Loucy (cell line): Measurements from ENCODE around the gene NOL4L.

Source experiments
- H2AFZ ChIP-seq: fragments of 200-600 bp; sonication (generic); 2 replicates; pipeline ENCODE4 v1.6.0; 2016; ENCODE audit warnings: antibody characterized with exemption, mild to moderate bottlenecking, low read length, moderate library complexity
- H3F3A ChIP-seq: fragments of 200-600 bp; 2 replicates; pipeline ENCODE4 v1.6.0; 2016; ENCODE audit warnings: antibody characterized with exemption, low read depth, mild to moderate bottlenecking
- H3K27me3 ChIP-seq: fragments of 200-600 bp; sonication (generic); 2 replicates; pipeline ENCODE4 v1.6.1; 2014; ENCODE audit warnings: low read length, mild to moderate bottlenecking; ENCODE audit not compliant: insufficient read depth, poor library complexity, severe bottlenecking
- H3K36me3 ChIP-seq: fragments of 200-600 bp; sonication (generic); 2 replicates; pipeline ENCODE4 v1.6.1; 2016; ENCODE audit warnings: low read length; ENCODE audit not compliant: insufficient read depth
- H3K4me1 ChIP-seq: fragments of 200-600 bp; sonication (generic); 2 replicates; pipeline ENCODE4 v1.5.1; 2014; ENCODE audit warnings: low read length, mild to moderate bottlenecking; ENCODE audit not compliant: insufficient read depth, poor library complexity, severe bottlenecking
- H3K4me2 ChIP-seq: fragments of 200-600 bp; sonication (generic); 2 replicates; pipeline ENCODE4 v1.6.0; 2014; ENCODE audit warnings: antibody characterized with exemption, low read length, low read depth, mild to moderate bottlenecking; ENCODE audit not compliant: poor library complexity, severe bottlenecking
- H3K4me3 ChIP-seq: fragments of 200-600 bp; sonication (generic); 2 replicates; pipeline ENCODE4 v1.5.1; 2014; ENCODE audit warnings: low read length, mild to moderate bottlenecking, mixed read lengths; ENCODE audit not compliant: poor library complexity, severe bottlenecking
- H3K79me2 ChIP-seq: fragments of 200-600 bp; sonication (generic); 2 replicates; pipeline ENCODE4 v1.6.1; 2014; ENCODE audit warnings: low read length; ENCODE audit not compliant: insufficient read depth
- H3K9ac ChIP-seq: fragments of 200-600 bp; sonication (generic); 2 replicates; pipeline ENCODE4 v1.6.0; 2014; ENCODE audit warnings: mild to moderate bottlenecking, low read depth, low read length, moderate library complexity; ENCODE audit not compliant: poor library complexity, severe bottlenecking
- H3K9me2 ChIP-seq: fragments of 200-600 bp; sonication (generic); replicated peaks from 2 replicates; pipeline ENCODE4 v1.6.1; 2016; ENCODE audit warnings: low read depth, low read length, mixed read lengths
- H3K9me3 ChIP-seq: fragments of 200-600 bp; sonication (generic); 2 replicates; pipeline ENCODE4 v1.6.1; 2014; ENCODE audit warnings: mild to moderate bottlenecking, antibody characterized with exemption, low read length, low read depth; ENCODE audit not compliant: insufficient read depth
- H4K20me1 ChIP-seq: fragments of 200-600 bp; sonication (generic); 2 replicates; pipeline ENCODE4 v1.6.0; 2014; ENCODE audit warnings: antibody characterized with exemption, low read length, mild to moderate bottlenecking; ENCODE audit not compliant: insufficient read depth, poor library complexity, severe bottlenecking
- EZH2phosphoT487 ChIP-seq: fragments of 200-600 bp; IDR thresholded peaks from 2 replicates; pipeline ENCODE4 v1.6.1; 2018; ENCODE audit warnings: antibody characterized with exemption, mild to moderate bottlenecking, moderate library complexity, borderline replicate concordance
- TF ChIP-seq, protein P1 (sequence below): fragments of 200-600 bp; sonication (generic); conservative IDR thresholded peaks from 2 replicates; pipeline ENCODE4 v1.5.1; 2014; ENCODE audit warnings: mild to moderate bottlenecking, antibody characterized with exemption, low read length

NOL4L gene

DNA sequence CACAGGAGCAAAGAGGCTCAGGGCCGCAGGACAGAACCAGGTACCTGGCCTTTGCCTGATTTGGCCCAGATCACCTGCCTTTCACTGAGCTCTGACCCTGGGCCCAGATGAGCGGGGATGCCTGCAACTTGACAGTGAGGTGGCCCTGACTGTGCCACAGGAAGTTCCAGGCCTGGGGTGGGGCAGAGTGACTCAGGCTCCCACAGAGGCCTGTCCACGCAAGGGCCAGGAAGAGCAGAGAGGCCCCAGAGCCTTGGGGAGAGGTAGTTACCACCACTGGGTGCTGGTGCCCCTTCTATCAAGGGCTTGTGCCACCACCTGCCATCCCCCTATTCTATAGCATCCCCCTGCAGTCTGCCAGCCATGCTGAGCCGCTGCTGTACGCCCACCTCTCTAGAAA, 4.1 kb upstream of the NOL4L start:
- peaks cover 4% of the 10 kb centered on the region for H3K79me2 ChIP-seq
- no peaks in the 10 kb centered on the region for H3K36me3 ChIP-seq
- TF ChIP-seq EZH2phosphoT487, result no peak
- TF ChIP-seq, protein P1, sequence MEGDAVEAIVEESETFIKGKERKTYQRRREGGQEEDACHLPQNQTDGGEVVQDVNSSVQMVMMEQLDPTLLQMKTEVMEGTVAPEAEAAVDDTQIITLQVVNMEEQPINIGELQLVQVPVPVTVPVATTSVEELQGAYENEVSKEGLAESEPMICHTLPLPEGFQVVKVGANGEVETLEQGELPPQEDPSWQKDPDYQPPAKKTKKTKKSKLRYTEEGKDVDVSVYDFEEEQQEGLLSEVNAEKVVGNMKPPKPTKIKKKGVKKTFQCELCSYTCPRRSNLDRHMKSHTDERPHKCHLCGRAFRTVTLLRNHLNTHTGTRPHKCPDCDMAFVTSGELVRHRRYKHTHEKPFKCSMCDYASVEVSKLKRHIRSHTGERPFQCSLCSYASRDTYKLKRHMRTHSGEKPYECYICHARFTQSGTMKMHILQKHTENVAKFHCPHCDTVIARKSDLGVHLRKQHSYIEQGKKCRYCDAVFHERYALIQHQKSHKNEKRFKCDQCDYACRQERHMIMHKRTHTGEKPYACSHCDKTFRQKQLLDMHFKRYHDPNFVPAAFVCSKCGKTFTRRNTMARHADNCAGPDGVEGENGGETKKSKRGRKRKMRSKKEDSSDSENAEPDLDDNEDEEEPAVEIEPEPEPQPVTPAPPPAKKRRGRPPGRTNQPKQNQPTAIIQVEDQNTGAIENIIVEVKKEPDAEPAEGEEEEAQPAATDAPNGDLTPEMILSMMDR, result no peak
- H3K4me1 ChIP-seq, result peaks cover 26% of the 10 kb centered on the region
- H3F3A ChIP-seq, result peaks cover 13% of the 10 kb centered on the region
- peak overlapping the region; percentile 25 for H3K4me2 ChIP-seq
- no peaks in the 10 kb centered on the region for H3K9me3 ChIP-seq
- H3K9ac ChIP-seq, result peak overlapping the region; percentile 53
- H4K20me1 ChIP-seq, result no peaks in the 10 kb centered on the region
- H3K27me3 ChIP-seq, result no peaks in the 10 kb centered on the region
- no peak overlapping the region for H2AFZ ChIP-seq
- no peak overlapping the region for H3K4me3 ChIP-seq
- H3K9me2 ChIP-seq, result no peaks in the 10 kb centered on the region

DNA sequence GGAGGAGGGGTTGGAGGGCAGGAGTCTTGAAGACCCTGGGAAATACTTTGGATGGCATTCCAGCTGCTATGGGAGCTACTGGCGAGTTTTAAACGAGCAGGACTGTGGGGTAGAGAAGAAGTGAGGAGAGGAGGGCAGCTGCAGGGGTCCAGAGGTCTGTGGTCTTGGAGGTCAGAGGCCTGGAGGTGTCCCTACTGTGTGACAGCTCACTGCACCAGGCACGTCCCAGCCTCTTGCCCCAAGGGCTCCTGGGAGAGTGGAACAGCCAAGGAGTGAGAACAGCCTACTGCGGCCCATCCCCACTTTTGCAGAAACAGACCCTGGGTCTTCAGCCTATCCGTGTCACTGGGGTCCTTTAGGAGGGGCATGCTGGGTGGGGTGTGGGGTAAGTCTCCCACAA, 2.9 kb upstream of the NOL4L start:
- Histone ChIP-seq H3K9ac (no peak overlapping the region), H3K9me3 (no peaks in the 10 kb centered on the region), H3K4me3 (no peak overlapping the region), H2AFZ (no peak overlapping the region), H3K36me3 (no peaks in the 10 kb centered on the region), H3K4me1 (peaks cover 26% of the 10 kb centered on the region), H3K79me2 (peaks cover 8% of the 10 kb centered on the region), H3K4me2 (no peak overlapping the region), H4K20me1 (no peaks in the 10 kb centered on the region), H3F3A (peaks cover 13% of the 10 kb centered on the region), H3K27me3 (no peaks in the 10 kb centered on the region), H3K9me2 (no peaks in the 10 kb centered on the region)
- TF ChIP-seq, protein P1, result no peak
- TF ChIP-seq EZH2phosphoT487, result no peak

DNA sequence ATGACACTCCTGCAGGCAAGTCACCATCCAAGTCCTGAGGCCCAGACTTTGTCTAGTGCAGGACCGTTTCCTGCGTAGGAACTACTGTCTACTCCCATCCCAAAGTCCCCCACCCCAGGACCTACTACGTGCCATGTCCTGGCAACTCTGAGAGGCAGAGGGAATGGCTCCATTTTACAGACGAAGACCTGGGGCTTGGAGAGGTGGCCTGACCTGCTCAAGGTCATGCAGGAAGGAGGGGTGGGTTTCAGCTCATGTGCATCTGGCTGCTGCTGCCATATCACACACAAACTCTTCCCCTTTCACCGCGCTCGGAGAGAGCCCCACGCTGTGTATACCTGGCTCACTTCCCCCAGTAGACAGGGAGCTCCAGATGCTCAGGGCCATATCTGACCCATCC, 1.2 kb upstream of the NOL4L start:
- peaks cover 4% of the 10 kb centered on the region for H4K20me1 ChIP-seq
- H3K36me3 ChIP-seq, result no peaks in the 10 kb centered on the region
- peaks cover 17% of the 10 kb centered on the region for H3F3A ChIP-seq
- H3K27me3 ChIP-seq, result no peaks in the 10 kb centered on the region
- peaks cover 38% of the 10 kb centered on the region for H3K4me1 ChIP-seq
- H3K4me3 ChIP-seq, result no peak overlapping the region
- H3K9ac ChIP-seq, result no peak overlapping the region
- no peaks in the 10 kb centered on the region for H3K9me2 ChIP-seq
- peaks cover 26% of the 10 kb centered on the region for H3K79me2 ChIP-seq
- H2AFZ ChIP-seq, result no peak overlapping the region
- H3K4me2 ChIP-seq, result peak overlapping the region; percentile 59
- no peak for TF ChIP-seq EZH2phosphoT487
- TF ChIP-seq, protein P1, result no peak
- H3K9me3 ChIP-seq, result no peaks in the 10 kb centered on the region
